ENCODE results near the gene BZW1.

BZW1 gene

DNA sequence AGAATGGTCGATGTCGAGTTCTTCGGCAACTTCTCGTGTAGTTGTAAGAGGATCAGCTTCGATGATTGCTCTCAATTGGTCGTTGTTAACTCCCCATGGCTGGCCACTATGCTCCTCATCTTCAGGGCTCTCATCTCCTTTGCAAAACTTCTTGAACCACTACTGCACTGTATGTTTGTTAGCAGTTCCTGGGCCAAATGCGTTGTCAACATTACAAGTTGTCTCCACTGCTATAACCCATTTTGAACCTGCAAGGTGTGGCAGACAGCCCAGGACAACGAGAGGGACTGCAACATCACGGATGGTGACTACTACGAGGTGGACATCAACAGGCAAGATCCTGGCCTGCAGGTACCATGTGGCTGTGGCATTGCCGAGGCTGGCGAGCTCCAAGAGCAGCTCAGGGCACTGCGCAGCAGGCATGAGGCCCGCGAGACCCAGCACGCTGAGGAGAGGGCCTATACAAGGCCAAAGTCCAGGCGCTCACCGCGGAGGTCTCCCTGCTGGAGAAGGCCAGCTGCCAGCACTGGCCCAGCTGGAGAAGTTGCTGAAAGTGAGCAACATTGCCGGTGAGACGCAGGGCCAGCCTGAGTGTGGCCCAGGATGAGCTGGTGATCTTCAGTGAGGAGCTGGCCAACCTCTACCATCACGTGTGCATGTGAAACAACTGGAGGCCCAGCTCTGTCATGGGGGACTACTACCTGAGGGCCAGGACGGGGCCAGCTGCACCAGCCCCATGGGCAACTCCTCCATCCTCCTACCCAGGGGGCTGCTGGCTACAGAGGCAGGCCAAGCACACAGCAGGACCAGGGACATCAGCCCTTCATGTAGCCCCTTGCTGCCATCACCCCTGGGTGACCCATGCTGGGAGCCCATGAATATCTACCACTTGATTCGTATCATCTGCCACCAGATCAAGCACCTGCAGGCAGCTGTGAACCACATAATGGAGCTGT, 32.6 kb downstream of the BZW1 start:
- DNase-seq = no peak

DNA sequence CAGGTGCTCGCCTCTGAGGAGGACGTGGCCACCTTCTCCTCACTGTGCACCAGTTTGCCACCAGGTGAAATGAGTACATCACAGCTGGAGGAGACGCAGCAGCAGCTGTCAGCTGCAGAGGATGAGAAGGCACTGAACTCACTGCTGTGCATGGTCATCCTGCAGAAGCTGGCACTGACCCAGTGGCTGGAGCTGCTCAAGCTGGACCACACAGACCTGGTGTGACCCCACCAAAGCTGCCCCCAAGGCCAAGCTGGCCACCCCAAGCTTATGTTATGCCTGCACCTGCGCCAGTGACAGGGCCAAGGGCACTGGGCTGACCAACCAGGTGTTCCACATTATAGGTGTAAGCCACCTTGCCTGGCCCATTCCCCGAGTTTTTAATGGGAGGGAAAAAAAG, 33.5 kb downstream of the BZW1 start:
- no peak for DNase-seq

DNA sequence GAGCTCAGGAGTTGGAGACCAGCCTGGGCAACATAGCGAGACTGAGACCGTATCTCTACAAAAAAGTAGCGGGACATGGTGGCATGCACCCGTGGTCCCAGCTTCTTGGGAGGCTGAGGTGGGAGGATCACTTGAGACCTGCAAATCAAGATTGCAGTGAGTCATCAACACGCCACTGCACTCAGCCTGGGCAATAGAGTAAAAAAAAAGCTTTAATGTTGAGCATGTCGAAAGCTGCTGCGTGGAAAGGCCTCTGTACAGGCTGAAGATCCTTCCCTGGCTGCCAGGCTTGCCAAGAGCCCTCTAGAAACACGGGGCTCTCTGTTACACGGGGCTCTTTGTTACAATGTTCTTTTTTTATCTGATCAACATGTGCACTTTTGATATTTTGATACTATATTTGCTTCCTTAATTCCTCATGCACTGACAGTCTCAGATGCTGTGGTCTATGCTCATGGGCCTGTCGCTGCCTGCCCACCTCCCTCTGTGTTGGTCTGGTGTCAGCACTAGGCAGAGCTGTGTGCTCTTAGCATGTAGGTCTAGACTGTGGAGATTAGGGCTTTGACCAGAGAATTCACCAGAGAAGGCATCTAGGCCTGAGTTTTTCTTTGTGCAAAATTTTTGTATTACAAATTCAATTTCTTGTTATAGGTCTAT, 34.1 kb downstream of the BZW1 start:
- no peak for DNase-seq

DNA sequence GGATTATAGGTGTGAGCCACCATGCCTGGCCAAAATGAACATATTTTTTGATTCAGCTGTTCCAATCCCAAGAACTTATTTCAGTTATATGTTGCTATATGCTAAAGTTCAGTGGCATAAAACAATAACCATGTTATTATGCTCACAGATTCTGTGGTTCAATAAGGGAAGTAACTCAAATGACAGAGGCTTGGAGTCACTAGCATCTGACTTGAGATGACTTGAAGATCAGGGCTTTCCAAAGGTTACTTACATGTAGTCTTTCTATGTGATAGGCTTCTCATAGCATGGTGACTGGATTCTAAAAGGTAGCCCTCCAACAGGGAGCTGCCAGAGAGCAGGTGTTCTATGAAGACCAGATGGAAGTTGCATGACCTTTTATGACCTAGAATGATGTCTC, 35.6 kb downstream of the BZW1 start:
- DNase-seq = no peak

DNA sequence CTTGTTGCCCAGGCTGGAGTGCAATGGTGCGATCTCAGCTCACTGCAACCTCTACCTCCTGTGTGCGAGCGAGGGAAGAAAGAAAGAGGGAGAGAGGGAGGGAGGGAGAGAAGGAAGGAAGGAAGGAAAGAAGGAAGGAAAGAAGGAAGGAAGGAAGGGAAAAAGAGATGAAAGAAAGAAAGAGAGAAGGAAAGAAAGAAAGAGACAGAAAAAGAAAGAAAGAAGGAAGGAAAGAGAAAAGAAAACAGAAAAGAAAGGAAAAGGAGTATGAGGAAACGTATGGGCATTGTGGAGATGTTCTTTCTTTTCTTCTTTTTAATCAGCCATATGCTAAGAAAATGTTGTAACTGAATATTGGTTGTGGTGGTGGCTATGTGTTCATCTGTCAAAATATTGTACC, 36.2 kb downstream of the BZW1 start:
- DNase-seq = no peak

DNA sequence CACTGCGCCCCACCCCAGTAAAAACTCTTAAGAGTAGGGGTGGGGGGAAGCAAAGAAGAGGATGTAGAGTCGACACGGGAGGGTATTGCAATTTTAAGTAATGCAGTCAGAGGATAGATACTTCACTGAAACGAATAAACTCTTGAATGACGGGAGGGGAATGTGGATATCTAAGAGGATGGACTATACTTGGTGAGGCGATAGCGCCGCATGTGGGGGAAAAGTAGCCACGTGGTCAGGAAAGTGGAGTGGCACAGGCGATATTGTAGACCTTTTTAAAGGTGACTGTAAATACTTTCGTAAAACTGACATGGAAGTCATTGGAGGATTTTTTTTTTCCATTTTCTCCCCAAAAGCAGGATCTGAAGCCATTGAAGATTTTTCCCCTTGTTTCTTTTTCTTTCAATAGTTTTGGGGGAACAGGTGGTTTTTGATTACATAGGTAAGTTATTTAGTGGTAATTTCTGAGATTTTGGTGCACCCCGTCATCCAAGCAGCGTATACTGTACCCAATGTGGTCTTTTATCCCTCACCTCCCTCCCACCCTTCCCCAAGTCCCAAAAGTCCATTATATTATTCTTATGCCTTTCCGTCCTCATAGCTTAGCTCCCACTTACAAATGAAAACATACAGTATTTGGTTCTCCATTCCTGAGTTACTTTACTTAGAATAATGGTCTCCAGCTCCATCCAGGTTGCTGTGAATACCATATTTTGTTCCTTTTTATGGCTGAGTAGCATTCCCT, 39.0 kb downstream of the BZW1 start:
- no peak for DNase-seq

DNA sequence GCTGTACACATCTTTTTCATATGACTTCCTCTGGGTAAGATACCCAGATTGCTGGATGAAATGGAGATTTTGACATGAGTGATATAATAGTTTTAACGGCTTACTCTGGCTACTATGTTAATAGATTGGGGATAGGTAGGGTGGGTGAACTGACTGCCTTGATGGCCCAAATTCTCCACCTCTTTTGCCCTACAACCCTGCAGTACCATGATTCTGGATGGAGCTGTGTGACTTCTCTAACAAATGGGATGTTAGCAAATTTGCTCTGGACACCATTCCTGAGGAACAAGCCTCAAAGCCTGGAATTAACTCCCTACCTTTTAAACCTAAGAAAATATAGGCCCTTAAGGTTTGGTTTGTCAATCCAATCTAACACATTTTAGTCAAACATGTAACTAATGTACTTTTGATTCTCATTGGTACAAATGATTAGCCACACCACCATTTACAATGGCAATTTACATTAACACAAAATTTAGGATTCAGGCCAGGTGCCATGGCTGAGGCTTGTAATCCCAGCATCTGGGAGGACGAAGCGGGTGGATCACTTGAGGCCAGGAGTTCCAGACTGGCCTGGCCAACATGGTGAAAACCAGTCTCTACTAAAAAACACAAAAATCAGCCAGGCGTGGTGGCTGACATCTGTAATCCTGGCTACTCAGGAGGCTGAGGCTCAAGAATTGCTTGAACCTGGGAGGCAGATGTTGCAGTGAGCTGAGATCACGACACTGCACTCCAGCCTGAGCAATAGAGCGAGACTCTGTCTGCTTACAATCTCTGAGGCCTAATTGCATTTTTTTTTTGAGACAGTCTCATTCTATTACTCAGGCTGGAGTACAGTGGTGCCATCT, 39.9 kb downstream of the BZW1 start:
- DNase-seq = no peak

DNA sequence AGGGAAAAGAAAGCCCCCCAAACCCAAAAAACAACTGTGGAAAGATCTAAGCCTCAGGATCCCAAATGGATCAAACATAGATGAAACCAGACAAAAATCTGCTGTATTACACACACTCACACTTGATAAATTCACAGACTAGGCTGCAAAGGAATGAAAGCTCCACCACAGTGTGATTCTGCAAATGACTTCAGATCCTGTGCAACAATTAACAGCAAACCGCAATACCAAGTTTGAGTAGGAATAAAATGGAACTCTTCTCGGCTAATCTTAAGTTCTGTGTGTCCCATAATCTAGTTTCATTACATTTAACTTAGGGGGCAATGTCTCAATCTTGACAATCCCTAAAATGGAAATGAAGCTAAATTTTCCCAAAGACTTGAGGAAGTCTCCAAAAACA, 40.9 kb downstream of the BZW1 start:
- no peak for DNase-seq

DNA sequence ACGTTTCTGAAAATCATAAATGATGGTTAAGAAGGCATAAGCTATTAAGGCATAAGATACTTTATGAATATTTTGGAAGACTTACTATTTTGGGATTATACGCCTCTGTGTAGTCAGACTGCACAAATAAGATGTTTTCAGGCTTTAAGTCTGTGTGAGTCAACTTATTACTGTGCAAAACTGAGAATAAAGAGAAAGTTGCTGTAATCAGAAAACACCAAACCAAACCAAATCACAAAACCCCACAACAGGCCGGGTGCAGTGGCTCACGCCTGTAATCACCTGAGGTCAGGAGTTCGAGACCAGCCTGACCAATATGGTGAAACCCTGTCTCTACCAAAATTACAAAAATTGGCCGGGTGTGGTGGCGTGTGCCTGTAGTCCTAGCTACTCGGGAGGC, 45.1 kb downstream of the BZW1 start:
- no peak for DNase-seq

DNA sequence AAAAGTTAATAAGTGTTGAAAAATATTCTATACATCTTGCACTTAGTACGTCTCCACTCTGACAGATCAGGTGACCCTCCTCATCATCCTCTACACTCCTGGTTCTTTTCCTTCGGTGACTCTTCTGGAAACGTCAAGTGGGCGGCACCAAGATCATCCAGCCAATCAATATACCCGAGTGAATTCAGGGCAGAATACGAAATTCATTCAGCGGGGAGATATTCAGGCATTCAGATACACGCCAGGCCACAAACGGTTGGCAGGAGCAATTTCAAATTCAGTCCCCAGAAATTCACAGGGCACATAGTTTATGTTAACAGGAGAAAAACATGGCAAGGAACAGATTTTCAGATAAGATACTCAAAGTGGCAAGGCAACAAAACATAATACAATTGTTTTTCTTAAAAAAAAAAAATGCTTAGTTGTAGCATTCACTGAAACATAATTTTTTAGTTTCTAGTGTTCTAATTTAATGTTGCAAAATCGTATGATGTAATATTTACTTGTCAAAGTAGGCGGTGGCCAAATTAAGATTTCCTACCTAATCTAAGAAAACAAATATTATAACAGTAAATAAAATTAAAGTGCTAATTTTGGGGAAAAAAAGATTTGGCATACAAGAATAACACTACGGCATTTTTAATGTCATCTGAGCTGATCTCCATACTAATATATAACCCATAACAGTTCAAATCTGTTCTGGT, 48.5 kb downstream of the BZW1 start:
- DNase-seq = no peak

DNA sequence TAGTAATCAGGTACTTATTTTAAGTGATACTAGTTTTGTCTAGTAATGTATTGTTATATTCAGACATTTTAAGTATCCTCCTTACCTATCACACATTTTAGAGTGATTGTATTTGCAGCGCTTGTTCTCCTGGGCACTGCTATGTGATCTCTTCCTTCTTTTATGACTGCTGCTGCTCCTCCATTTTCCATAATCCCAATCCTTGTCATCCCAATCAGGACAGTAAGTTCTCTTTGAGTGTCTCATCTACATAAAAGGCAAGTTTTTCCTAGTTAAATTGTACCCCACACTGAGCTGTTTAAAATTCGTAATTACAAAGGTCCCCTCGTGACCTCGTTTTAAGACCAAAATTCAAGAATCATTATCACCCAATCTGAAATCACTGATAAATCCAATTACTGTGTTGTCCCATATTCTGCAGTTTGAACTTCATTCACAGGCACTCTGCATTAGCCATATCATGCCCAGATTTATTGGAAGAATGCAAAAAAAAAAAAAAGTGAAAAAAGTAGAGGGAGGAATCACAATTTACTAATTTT, 50.0 kb downstream of the BZW1 start:
- no peak for DNase-seq

DNA sequence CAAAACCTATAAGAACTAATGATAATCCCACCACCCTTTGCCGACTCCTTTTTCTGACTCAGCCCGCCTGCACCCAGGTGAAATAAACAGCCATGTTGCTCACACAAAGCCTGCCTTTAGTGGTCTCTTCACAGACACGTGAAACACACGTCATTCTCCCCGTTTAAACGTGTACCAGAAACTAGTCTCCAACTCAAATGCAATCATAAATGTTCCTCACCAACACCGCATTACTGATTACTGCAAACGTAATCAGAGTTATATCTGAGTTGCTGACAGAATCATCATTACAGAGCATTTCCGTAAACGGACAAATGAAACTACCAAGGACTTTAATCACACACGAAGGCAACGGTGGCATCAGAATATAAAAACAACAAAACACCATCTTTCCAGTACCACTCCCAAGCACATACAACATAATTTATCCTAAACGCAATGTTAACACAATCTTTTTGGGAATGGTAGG, 50.9 kb downstream of the BZW1 start:
- no peak for DNase-seq

DNA sequence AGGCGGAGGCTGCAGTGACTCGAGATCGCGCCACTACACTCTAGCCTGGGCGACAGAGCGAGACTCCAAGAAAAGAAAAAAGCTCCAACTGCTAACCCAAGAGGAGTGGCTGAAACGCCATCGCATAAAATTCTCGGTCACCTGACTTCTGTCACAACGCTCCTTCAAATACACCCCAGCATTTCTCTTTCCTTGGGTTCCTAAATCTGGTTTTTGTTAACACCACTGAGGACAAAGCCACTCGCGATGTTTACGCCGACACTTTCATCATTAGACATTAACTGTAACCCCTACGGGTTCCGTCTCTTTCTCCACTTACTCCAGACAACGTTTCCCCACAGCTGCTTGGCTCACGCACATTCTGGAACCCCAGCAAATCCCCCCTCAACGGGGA, 52.1 kb downstream of the BZW1 start:
- DNase-seq = no peak

DNA sequence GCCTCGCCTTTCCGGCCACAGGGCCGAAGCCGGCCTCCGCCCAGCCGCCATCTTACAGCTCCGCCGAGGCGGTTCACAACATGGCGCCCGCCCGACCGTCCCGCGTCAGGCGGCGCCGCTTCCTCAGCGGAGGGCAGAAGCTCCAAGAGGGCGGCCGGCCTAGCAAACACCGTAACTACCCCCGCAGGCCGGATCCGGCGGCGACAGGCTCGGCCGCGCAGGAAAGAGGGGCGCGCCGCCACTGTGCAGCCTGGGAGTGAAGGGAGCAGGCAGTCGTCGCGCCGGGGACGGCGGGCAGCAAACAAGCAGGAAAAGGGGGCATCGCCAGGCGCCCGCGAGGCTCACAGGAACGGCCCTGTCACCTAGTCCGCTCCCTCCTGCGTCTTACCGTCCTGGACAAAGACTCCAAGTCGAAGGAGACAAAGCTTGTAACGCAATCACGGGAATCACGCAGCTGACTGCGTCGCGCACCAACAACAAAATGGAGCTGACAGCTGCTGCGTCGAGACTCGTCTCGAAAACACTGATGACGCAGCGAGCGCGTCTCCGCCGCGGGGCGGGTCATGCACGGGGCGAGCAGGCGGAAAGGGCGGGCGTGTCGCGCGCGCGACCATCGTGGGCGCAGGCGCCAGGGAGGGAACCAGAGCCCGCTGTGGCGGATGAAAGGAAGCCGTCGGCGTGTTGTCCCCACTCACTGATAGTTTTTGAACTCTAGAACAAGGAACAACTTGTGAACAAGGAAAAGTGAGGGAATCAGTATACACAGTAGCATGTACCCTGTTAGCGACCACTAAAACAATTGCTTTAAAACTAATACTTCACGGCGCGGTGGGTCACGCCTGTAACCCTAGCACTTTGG, 52.7 kb downstream of the BZW1 start, which contains the start of gene CLK1:
TSS of gene CLK1 (minus strand) at position 483 of the 859 bp plus-strand sequence. CDS start 2,796 bp downstream, outside the sequence.
- DNase-seq = peak; percentile 98

DNA sequence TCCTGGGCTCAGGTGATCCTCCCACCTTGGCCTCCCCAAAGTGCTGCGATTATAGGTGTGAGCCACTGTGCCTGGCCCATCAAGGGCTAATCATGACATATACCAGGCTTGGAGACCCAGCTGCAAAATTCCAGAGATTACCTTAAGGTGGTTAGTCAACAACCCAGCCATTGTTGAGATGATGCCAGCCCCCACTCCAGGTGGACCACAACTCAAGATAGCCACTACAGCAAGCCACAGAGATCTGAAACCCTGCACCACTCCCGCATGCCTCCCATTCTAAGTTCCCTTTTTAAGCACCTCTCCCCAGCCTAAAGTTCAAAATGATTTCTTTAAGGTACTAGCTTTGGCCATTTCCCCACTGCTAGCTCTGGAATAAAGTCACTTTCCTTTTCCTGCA, 57.3 kb downstream of the BZW1 start:
- no peak for DNase-seq

DNA sequence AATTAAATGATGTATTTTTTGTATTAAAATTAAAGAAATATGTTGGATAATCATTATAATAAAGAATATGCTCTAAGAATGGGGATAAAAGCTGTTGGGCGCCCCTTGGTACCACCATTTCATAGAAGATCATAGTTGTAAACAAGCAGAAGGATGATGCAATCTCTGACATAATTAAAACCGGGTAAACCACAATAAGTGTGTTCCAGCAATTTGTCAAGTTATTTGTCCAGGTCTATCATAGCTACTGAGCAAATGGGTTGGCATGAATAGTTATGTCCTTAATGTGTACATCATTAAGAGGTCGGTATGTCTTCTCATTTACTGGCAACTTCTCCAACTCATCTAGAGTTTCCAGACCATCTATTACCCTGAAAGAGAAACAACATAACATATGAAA, 59.4 kb downstream of the BZW1 start:
- DNase-seq = no peak

DNA sequence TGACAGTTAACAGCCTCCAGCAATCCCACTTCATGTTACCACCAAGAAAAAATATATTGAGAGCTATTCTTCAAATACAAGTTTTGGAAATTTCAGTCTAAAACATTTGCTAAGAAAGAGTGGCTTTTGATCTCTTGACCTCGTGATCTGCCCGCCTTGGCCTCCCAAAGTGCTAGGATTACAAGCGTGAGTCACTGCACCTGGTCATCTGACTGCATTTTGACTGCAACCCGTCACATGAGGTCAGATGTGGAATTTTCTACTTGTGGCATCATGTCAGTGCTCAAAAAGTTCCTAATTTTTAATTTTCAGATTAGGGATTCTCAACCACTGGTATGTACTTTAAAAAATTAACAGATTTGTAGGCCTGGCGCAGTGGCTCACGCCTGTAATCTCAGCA, 61.9 kb downstream of the BZW1 start:
- DNase-seq = no peak

Data from right forelimb (tissue), 1 donor.